GM18951 (cell line): ENCODE results near the gene TMEM174.

ENCODE experiments used
- POLR2A ChIP-seq: IDR thresholded peaks from 4 replicates; pipeline ENCODE4 v1.6.1; 2011; ENCODE audit warnings: mild to moderate bottlenecking; ENCODE audit not compliant: insufficient read length, insufficient read depth; ENCODE audit errors: extremely low read depth
- in situ Hi-C: fragments of 300-500 bp; cut with MboI; formaldehyde crosslinking; loops from one replicate; pipeline ENCODE4 v1.12.0; 2022; ENCODE audit warnings: low sequenced_read_pairs, mixed read lengths, inconsistent platforms; ENCODE audit not compliant: unreplicated experiment

Gene TMEM174, protein sequence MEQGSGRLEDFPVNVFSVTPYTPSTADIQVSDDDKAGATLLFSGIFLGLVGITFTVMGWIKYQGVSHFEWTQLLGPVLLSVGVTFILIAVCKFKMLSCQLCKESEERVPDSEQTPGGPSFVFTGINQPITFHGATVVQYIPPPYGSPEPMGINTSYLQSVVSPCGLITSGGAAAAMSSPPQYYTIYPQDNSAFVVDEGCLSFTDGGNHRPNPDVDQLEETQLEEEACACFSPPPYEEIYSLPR

DNA sequence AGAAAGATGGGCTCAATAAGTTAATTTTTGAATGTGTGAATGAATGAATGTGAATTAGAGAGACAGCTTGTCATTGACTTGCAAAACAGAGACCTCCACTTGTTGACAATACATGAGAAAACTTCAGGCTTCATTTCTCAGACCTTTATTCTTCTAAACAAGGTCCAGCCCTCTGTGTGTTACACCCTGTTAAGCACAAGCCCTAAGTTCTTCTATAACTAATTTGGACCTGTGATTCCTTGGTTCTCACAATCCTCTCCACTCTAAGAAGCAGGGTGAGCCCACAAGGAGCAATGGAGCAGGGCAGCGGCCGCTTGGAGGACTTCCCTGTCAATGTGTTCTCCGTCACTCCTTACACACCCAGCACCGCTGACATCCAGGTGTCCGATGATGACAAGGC is at the start of gene TMEM174:
TMEM174 (plus strand) TSS at position 243 of the 400 bp plus-strand sequence; CDS start at position 294, 51 bp downstream.
- in situ Hi-C loops = no loop called here
- no peak for TF ChIP-seq POLR2A

- no peak for TF ChIP-seq POLR2A
- in situ Hi-C loops = no loop called here
Observed at GRCh38 chr5:73125289-73125688, 47.7 kb upstream of the TMEM174 start.

- no peak for TF ChIP-seq POLR2A
- in situ Hi-C loops = no loop called here
Observed at GRCh38 chr5:73126381-73126780, 46.6 kb upstream of the TMEM174 start.

DNA sequence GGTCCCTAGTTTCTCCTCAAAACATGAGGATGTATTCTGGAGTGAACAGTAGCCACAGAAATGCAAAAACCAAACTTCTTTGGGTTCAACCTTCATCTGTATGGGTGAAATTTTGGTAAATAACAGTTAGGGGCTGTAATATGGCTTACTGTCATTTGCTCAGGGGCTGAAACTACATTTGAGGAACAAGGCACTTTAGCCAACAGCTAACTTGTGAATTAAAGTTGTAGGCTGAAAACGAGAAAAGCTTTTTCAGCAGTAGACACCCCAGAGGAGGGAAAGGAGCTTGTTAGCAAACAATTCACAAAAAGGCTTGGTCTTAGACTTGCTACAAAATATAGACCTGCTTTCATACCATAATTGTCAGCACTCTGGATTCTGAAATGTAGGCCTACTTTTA is 46.0 kb upstream of the TMEM174 start:
- no peak for TF ChIP-seq POLR2A
- in situ Hi-C loops = no loop called here

DNA sequence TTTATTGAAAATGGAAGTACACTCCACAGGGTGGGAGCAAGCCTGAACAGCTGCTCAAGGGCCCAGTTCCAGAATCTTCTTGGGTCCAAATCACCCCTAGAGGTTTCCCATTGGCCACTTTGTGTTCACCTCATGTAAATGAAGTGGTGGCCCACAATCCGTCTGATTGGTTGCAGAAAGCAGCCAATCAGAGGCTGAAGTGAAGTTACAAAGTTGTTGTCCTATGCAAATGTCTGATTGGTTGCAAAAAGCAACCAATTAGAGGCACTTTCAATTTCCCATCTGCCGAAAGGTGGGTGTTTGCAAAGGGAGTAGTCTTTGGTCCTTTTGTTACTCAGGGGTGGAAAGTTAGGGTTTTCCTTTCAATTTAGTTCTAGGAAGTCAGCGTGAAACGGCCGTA is 43.9 kb upstream of the TMEM174 start:
- TF ChIP-seq POLR2A = no peak
- in situ Hi-C loops = no loop called here

DNA sequence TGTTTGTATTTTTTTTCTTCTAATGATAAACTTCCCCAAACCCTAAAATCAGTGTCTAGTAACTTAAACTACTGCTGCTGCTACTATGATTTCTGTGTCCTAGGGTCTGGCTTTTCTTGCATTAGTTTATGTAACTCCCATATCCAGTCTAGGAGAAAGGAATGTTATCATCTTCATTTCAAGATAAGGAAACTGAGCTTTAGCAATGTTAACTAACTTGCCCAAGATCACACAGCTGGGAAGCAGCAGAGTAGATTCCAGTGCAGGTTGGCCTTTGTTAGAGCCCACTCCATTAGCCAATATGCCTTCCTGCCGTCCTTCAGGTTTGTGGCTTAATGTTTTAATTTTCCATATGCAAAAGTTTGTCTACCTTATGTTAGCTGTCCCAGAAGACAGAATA is 42.2 kb upstream of the TMEM174 start:
- TF ChIP-seq POLR2A = no peak

GRCh38 chr5:73131711-73132425 is 41.1 kb upstream of the TMEM174 start:
- no peak for TF ChIP-seq POLR2A
- in situ Hi-C loops = no loop called here

More for the DNA sequence above, 42.2 kb upstream of the TMEM174 start:
- in situ Hi-C loops = no loop called here

- in situ Hi-C loops = no loop called here
- no peak for TF ChIP-seq POLR2A
Observed at GRCh38 chr5:73132759-73133158, 40.2 kb upstream of the TMEM174 start.

- in situ Hi-C loops = no loop called here
- no peak for TF ChIP-seq POLR2A
Observed at GRCh38 chr5:73135021-73135420, 38.0 kb upstream of the TMEM174 start.

DNA sequence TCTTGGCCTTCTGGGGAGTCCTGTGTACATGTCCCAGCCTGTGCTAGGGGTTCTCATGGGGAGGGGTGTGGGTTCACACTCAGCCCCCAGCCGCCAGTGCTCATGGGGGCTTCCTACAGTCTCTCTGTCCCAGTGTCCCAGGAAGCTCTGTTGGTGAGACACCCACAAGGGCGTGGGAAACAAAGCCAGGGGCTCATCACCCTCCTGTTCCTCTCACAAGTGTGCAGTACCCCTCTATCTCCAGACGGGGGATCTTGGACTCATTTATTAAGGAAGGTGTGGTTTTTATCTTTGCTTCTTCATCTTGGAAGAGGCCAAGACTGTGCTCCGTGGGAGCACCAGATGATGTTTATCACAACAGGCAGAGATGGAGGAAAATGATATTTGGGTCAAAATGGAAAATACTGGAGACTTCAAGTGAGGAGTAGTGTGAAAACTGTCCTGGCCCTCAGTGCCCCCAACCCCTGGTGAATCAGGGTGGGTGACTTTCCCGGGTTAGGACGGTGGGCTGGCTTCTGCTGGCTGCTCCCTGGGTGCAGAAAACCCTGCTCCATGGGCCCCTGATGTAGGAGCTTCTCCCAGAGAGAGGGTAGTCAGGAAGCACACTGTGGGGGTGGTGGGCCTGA is 37.5 kb upstream of the TMEM174 start:
- no peak for TF ChIP-seq POLR2A
- in situ Hi-C loops = no loop called here

GRCh38 chr5:73136055-73136562 is 36.9 kb upstream of the TMEM174 start:
- in situ Hi-C loops = no loop called here
- no peak for TF ChIP-seq POLR2A

- no peak for TF ChIP-seq POLR2A
- in situ Hi-C loops = no loop called here
Observed at GRCh38 chr5:73137563-73138530, 35.1 kb upstream of the TMEM174 start.
